Uterus (tissue), 4 donors: Measurements from ENCODE around the gene JCHAIN. TPM values are rescaled to one million over a fixed set of nuclear protein-coding genes. Genes with fewer than 3 reads are reported as not detected.

ENCODE experiments used
- DNase-seq, 2 donors: peaks; one replicate each; pipeline ENCODE4 v3.0.0-alpha.2; 2019 to 2020
- H3K27ac ChIP-seq, 2 donors: fragments of 200-600 bp; sonication (generic); 1 replicate in 1 of 2; 2 replicates in 1 of 2; pipeline ENCODE4 v1.5.1; 2016 to 2018
- H3K27me3 ChIP-seq, 2 donors: fragments of 200-600 bp; sonication (generic); one replicate each; pipeline ENCODE4 v1.5.1; 2018 to 2019; ENCODE audit warnings: control low read depth in 1 of 2
- H3K36me3 ChIP-seq, 2 donors: fragments of 200-600 bp; sonication (generic); one replicate each; pipeline ENCODE4 v1.5.1; 2019; ENCODE audit warnings: control low read depth in 1 of 2
- H3K4me1 ChIP-seq, 2 donors: fragments of 200-600 bp; sonication (generic); one replicate each; pipeline ENCODE4 v1.5.1; 2018 to 2019; ENCODE audit warnings: control low read depth in 1 of 2
- H3K4me3 ChIP-seq, 2 donors: fragments of 200-600 bp; sonication (generic); 1 replicate in 1 of 2; 2 replicates in 1 of 2; pipeline ENCODE4 v1.5.1; 2018 to 2019; ENCODE audit warnings: mild to moderate bottlenecking in 1 of 2
- H3K9me3 ChIP-seq, 2 donors: fragments of 200-600 bp; sonication (generic); one replicate each; pipeline ENCODE4 v1.5.1; 2019; ENCODE audit warnings: control low read depth in 1 of 2
- POLR2A ChIP-seq, 2 donors: fragments of 450-650 bp; IDR thresholded peaks; one replicate each; pipeline ENCODE4 v1.6.1; 2016; ENCODE audit warnings: antibody characterized with exemption in 2 of 2, mild to moderate bottlenecking in 1 of 2, moderate library complexity in 1 of 2
- intact Hi-C: fragments of 100-400 bp; cut with DNase I; formaldehyde crosslinking; loops from one replicate; pipeline ENCODE4 v1.15.1; 2023; ENCODE audit warnings: low total_unique reads
- total RNA-seq, 4 donors: library from RNA; depleted of rRNA in 3 of 4; stranded (reverse); fragments of >200 nt in 3 of 4; gene quantifications; one replicate each; pipeline versions ENCODE4 v1.1.0 to v1.2.4, GENCODE V29; 2014 to 2023
- TF ChIP-seq, protein P1 (sequence below), 4 experiments: fragments of 200-600 bp in 2 of 4; fragments of 450-650 bp in 2 of 4; sonication (generic) in 2 of 4; IDR thresholded peaks; one replicate each; pipeline ENCODE4 v1.5.1; 2016 to 2019; ENCODE audit warnings: antibody characterized with exemption in 4 of 4, mild to moderate bottlenecking in 2 of 4, moderate library complexity in 1 of 4
- donor health status: DM: yes; HTN: yes; CAD: no.

JCHAIN gene
- total RNA-seq, 4 donors from 2014 or later, result 4.9 to 12.7 (median 6.2) TPM

DNA sequence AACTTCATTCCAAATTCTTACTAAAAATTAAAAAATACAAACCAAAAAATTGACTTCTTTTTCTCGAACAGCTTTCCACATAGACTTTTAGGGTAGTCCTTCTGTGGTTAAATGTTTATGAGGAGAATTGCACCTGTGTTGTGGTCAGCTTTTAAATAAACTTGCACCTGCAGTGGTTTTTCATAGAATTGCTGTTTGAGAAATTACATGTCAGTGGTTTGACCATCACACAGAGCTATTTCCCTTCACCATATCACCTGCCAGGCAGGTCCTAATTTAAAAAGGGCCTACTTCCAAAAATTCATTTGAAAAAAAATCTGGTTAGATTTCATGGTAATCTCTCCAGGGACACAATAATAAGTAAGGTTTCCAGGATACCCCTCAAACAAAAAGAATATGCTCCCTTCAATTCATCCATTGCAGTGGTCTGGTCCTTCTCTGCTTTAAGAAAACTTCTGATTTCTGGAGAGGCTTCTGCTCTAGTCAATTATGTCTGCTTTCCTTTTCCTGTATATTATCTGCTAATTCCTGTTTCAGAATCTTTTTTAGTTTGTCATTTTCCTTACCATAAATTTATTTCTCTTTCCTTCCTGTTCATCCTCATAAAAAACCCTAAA is 12.2 kb upstream of the JCHAIN start:
- H3K36me3 ChIP-seq, result no peaks in the 10 kb centered on the region
- H3K4me3 ChIP-seq, result no peak overlapping the region
- no peaks in the 10 kb centered on the region for H3K4me1 ChIP-seq
- no peak for DNase-seq
- no peaks in the 10 kb centered on the region for H3K27me3 ChIP-seq
- TF ChIP-seq, protein P1, sequence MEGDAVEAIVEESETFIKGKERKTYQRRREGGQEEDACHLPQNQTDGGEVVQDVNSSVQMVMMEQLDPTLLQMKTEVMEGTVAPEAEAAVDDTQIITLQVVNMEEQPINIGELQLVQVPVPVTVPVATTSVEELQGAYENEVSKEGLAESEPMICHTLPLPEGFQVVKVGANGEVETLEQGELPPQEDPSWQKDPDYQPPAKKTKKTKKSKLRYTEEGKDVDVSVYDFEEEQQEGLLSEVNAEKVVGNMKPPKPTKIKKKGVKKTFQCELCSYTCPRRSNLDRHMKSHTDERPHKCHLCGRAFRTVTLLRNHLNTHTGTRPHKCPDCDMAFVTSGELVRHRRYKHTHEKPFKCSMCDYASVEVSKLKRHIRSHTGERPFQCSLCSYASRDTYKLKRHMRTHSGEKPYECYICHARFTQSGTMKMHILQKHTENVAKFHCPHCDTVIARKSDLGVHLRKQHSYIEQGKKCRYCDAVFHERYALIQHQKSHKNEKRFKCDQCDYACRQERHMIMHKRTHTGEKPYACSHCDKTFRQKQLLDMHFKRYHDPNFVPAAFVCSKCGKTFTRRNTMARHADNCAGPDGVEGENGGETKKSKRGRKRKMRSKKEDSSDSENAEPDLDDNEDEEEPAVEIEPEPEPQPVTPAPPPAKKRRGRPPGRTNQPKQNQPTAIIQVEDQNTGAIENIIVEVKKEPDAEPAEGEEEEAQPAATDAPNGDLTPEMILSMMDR (IDR thresholded peaks at IDR 0.05), result no peak
- no peak for TF ChIP-seq POLR2A (IDR thresholded peaks at IDR 0.05)
- H3K27ac ChIP-seq, result no peak overlapping the region
- H3K9me3 ChIP-seq, result no peaks in the 10 kb centered on the region
- intact Hi-C loops, result no loop called here

DNA sequence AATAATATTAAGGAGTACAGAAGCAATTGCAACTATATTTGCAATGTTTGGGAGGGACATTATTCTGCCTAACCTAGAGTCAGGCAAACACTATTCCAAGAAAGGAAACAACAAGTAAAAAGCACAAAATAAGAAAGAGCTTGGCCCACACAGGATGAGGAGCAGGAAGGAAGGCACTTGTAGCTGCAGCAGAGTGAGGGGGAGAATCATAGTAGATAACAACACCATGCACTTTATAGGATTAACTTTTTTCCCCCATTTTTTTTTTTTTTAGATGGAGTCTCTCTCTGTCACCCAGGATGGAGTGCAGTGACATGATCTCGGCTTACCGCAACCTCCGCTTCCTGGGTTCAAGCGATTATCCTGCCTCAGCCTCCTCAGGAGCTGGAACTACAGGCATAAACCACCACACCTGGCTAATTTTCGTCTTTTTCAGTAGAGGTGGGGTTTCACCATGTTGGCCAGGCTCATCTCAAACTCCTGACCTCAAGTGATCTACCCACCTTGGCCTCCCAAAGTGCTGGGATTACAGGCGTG is 10.3 kb upstream of the JCHAIN start:
- intact Hi-C loops, result no loop called here
- Histone ChIP-seq H3K36me3 (no peaks in the 10 kb centered on the region), H3K9me3 (no peaks in the 10 kb centered on the region), H3K27ac (no peak overlapping the region), H3K27me3 (no peaks in the 10 kb centered on the region), H3K4me1 (no peaks in the 10 kb centered on the region), H3K4me3 (no peak overlapping the region)
- DNase-seq, result no peak
- no peak for TF ChIP-seq POLR2A (IDR thresholded peaks at IDR 0.05)
- TF ChIP-seq, protein P1 (IDR thresholded peaks at IDR 0.05), result no peak

DNA sequence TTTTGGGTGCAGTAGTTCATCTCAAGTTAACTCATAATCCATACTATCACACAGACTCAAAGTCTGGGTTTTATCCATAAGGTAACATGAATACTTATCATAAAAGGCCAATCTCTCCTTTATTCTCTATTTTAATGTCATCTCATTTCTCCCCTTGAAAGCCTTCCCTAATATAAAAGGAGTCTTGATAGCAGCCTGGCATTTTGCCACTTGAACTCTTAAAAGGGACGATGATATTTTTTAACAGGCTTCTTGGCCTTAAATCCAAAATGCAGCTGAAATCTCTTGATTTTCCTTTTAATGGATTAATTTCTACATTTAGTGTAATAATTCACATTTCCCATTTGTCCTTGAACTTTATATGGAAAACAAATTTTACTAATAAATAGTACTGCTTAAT is 8.4 kb upstream of the JCHAIN start:
- TF ChIP-seq, protein P1 (IDR thresholded peaks at IDR 0.05), result no peak
- no peak for TF ChIP-seq POLR2A (IDR thresholded peaks at IDR 0.05)
- no peak for DNase-seq

DNA sequence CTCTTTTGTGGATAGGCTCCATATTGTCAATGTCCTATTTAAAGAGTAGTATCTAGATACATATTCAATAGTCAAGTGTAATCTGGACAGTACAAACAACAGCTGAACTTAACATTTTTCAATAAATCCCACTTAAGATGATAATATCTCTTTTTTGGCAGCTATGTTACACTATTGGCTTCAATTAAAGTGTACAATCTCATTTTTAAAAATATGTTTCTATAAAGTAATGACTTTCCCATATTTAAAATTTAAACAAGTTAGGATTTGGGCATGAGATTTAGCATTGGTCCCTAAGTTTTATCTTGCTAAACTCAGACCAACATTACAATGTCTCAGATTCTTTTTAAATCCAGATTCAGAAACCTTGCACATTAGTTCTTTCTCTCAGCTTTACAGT is 7.9 kb upstream of the JCHAIN start:
- H3K4me3 ChIP-seq, result no peak overlapping the region
- no peaks in the 10 kb centered on the region for H3K9me3 ChIP-seq
- intact Hi-C loops, result no loop called here
- no peak for DNase-seq
- TF ChIP-seq POLR2A (IDR thresholded peaks at IDR 0.05), result no peak
- TF ChIP-seq, protein P1 (IDR thresholded peaks at IDR 0.05), result no peak
- H3K4me1 ChIP-seq, result no peaks in the 10 kb centered on the region
- H3K27me3 ChIP-seq, result no peaks in the 10 kb centered on the region
- no peaks in the 10 kb centered on the region for H3K36me3 ChIP-seq
- no peak overlapping the region for H3K27ac ChIP-seq

More for the DNA sequence above, 8.4 kb upstream of the JCHAIN start:
- no peaks in the 10 kb centered on the region for H3K4me1 ChIP-seq
- intact Hi-C loops, result no loop called here
- H3K27ac ChIP-seq, result no peak overlapping the region
- H3K27me3 ChIP-seq, result no peaks in the 10 kb centered on the region
- no peak overlapping the region for H3K4me3 ChIP-seq
- H3K9me3 ChIP-seq, result no peaks in the 10 kb centered on the region
- H3K36me3 ChIP-seq, result no peaks in the 10 kb centered on the region

DNA sequence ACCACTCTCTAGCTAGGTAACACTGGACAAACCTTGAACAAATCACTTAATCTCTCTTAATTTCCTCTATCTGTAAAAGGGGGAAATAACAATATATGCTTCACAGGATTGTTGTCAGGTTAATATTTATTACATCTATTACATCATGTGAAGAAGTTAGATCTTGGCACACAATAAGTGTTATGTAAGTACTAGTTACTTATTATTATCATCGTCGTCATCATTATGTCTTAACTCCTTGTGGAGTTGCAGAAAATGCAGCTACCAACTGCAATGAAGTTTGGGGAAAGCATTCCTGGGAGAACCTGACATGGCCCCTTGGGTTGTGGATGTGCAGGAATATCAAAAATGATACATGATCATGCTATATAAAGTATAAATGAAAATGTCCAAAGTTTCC is 4.8 kb upstream of the JCHAIN start:
- no peaks in the 10 kb centered on the region for H3K27me3 ChIP-seq
- intact Hi-C loops, result no loop called here
- no peak overlapping the region for H3K27ac ChIP-seq
- H3K4me3 ChIP-seq, result no peak overlapping the region
- no peak for DNase-seq
- H3K36me3 ChIP-seq, result no peaks in the 10 kb centered on the region
- H3K9me3 ChIP-seq, result no peaks in the 10 kb centered on the region
- no peaks in the 10 kb centered on the region for H3K4me1 ChIP-seq
- TF ChIP-seq POLR2A (IDR thresholded peaks at IDR 0.05), result no peak
- TF ChIP-seq, protein P1 (IDR thresholded peaks at IDR 0.05), result no peak
